WTC11 (cell line): ENCODE results near the gene POLR3H. TPM values are rescaled to one million over a fixed set of nuclear protein-coding genes. Genes with fewer than 3 reads are reported as not detected.

ENCODE experiments used
- ATAC-seq: fragments of 200-7000 bp; cut with Tn5 transposase; 2 replicates; pipeline ENCODE4 v1.10.0; 2021; ENCODE audit warnings: mild to moderate bottlenecking, moderate library complexity
- CTCF ChIA-PET: fragments of 300-600 bp; sonication (Branson Sonifier 250); formaldehyde crosslinking; loops from one replicate; lab custom pipeline; 2021; ENCODE audit warnings: antibody characterized with exemption; lab: Charles Lee
- POLR2A ChIA-PET: fragments of 350-600 bp; sonication (Branson Sonifier 250); formaldehyde crosslinking; loops from one replicate; lab custom pipeline; 2021; ENCODE audit warnings: antibody characterized with exemption; lab: Charles Lee
- DNase-seq: peaks from one replicate; pipeline ENCODE4 v3.0.0; 2021; ENCODE audit warnings: low spot score
- H3K27ac Mint-ChIP-seq: 2 replicates; pipeline ENCODE4 v1.8.0; 2021; ENCODE audit warnings: mixed read lengths
- H3K27me3 Mint-ChIP-seq: 2 replicates; pipeline ENCODE4 v1.8.0; 2021; ENCODE audit warnings: low read depth, mild to moderate bottlenecking, moderate library complexity, mixed read lengths
- H3K36me3 Mint-ChIP-seq: 2 replicates; pipeline ENCODE4 v1.8.0; 2021; ENCODE audit warnings: mixed read lengths
- H3K4me1 Mint-ChIP-seq: 2 replicates; pipeline ENCODE4 v1.8.0; 2022; ENCODE audit warnings: mixed read lengths
- H3K4me3 Mint-ChIP-seq: 2 replicates; pipeline ENCODE4 v1.8.0; 2021; ENCODE audit warnings: mild to moderate bottlenecking, moderate library complexity, mixed read lengths
- H3K9me3 Mint-ChIP-seq: 2 replicates; pipeline ENCODE4 v1.8.0; 2021; ENCODE audit warnings: mixed read lengths
- AR ChIP-seq: fragments of 250-450 bp; sonication (Bioruptor Pico); IDR thresholded peaks from 2 replicates; pipeline ENCODE4 v1.9.0; 2021; ENCODE audit warnings: mild to moderate bottlenecking
- ARID4B ChIP-seq: sonication (generic); formaldehyde crosslinking; IDR thresholded peaks from 2 replicates; pipeline ENCODE4 v1.8.0; 2023; ENCODE audit warnings: missing genetic modification reagents, mild to moderate bottlenecking, borderline replicate concordance
- ATF1 ChIP-seq: sonication (generic); formaldehyde crosslinking; IDR thresholded peaks from 2 replicates; pipeline ENCODE4 v1.8.1; 2023; ENCODE audit warnings: mild to moderate bottlenecking, moderate library complexity, missing genetic modification reagents
- E2F4 ChIP-seq: sonication (generic); formaldehyde crosslinking; IDR thresholded peaks from 2 replicates; pipeline ENCODE4 v1.8.1; 2022; ENCODE audit warnings: low read depth, mild to moderate bottlenecking, moderate library complexity, missing genetic modification reagents, borderline replicate concordance
- ERG ChIP-seq: fragments of 250-450 bp; sonication (Bioruptor Pico); IDR thresholded peaks from 2 replicates; pipeline ENCODE4 v1.8.0; 2021; ENCODE audit warnings: mild to moderate bottlenecking
- ESRRA ChIP-seq: sonication (generic); formaldehyde crosslinking; IDR thresholded peaks from 2 replicates; pipeline ENCODE4 v1.8.1; 2022; ENCODE audit warnings: mild to moderate bottlenecking, missing genetic modification reagents, borderline replicate concordance
- FOXJ3 ChIP-seq: sonication (generic); formaldehyde crosslinking; IDR thresholded peaks from 2 replicates; pipeline ENCODE4 v1.9.0; 2021; ENCODE audit warnings: missing genetic modification reagents, mild to moderate bottlenecking, borderline replicate concordance
- FOXK1 ChIP-seq: sonication (generic); formaldehyde crosslinking; IDR thresholded peaks from 2 replicates; pipeline ENCODE4 v1.8.0; 2022; ENCODE audit warnings: mild to moderate bottlenecking, moderate library complexity, missing genetic modification reagents
- KAT7 ChIP-seq: sonication (generic); formaldehyde crosslinking; IDR thresholded peaks from 2 replicates; pipeline ENCODE4 v1.8.1; 2023; ENCODE audit warnings: missing genetic modification reagents, mild to moderate bottlenecking, borderline replicate concordance
- NFATC4 ChIP-seq: fragments of 250-450 bp; sonication (Bioruptor Pico); IDR thresholded peaks from 2 replicates; pipeline ENCODE4 v1.9.0; 2021; ENCODE audit warnings: mild to moderate bottlenecking
- OVOL2 ChIP-seq: fragments of 250-450 bp; sonication (Bioruptor Pico); IDR thresholded peaks from 2 replicates; pipeline ENCODE4 v1.9.0; 2021; ENCODE audit warnings: mild to moderate bottlenecking, borderline replicate concordance
- PRDM15 ChIP-seq: sonication (generic); formaldehyde crosslinking; IDR thresholded peaks from 2 replicates; pipeline ENCODE4 v1.8.0; 2022; ENCODE audit warnings: missing genetic modification reagents
- ZNF121 ChIP-seq: sonication (generic); formaldehyde crosslinking; IDR thresholded peaks from 2 replicates; pipeline ENCODE4 v1.8.0; 2023; ENCODE audit warnings: missing genetic modification reagents
- ZNF263 ChIP-seq: sonication (generic); formaldehyde crosslinking; IDR thresholded peaks from 2 replicates; pipeline ENCODE4 v1.8.1; 2022; ENCODE audit warnings: low read depth, mild to moderate bottlenecking, moderate library complexity, missing genetic modification reagents
- ZNF423 ChIP-seq: fragments of 250-450 bp; sonication (Bioruptor Pico); IDR thresholded peaks from 2 replicates; pipeline ENCODE4 v2.1.2; 2022; ENCODE audit warnings: mild to moderate bottlenecking, moderate library complexity
- ZSCAN18 ChIP-seq: fragments of 250-450 bp; sonication (Bioruptor Pico); IDR thresholded peaks from 2 replicates; pipeline ENCODE4 v2.1.2; 2022; ENCODE audit warnings: mild to moderate bottlenecking, moderate library complexity
- total RNA-seq: library from RNA; stranded (reverse); gene quantifications from 3 replicates; pipeline ENCODE4 v1.2.3, GENCODE V29; 2021

POLR3H gene
- total RNA-seq, 1 experiment from 2014 or later = 28.8 TPM

GRCh38 chr22:41582694-41583093 is 38.4 kb upstream of the POLR3H start:
- ChIA-PET CTCF (interaction anchor here (2.1 kb wide), 1 partner anchor 14 kb away, joined by 8 read pairs; no protein-coding TSS in a partner anchor), POLR2A (no interaction called here)
- DNase-seq (no peak), ATAC-seq (no peak)
- no peaks in the 10 kb centered on the region for H3K9me3 Mint-ChIP-seq
- TF ChIP-seq ATF1 (no peak), KAT7 (no peak), ZNF423 (CRISPR knock-in tag) (no peak), ZNF263 (CRISPR knock-in tag) (no peak)
- H3K4me3 Mint-ChIP-seq = no peak overlapping the region
- H3K27ac Mint-ChIP-seq = no peak overlapping the region
- H3K36me3 Mint-ChIP-seq = no peaks in the 10 kb centered on the region
- H3K27me3 Mint-ChIP-seq = no peaks in the 10 kb centered on the region
- H3K4me1 Mint-ChIP-seq = no peaks in the 10 kb centered on the region

GRCh38 chr22:41579997-41580355 is 35.7 kb upstream of the POLR3H start:
- DNase-seq (no peak), ATAC-seq (no peak)
- Mint-ChIP-seq H3K27me3 (no peaks in the 10 kb centered on the region), H3K27ac (no peak overlapping the region), H3K4me3 (no peak overlapping the region)
- TF ChIP-seq ZSCAN18 = no peak
- TF ChIP-seq, all 79 proteins: peak for 0
- Mint-ChIP-seq H3K9me3 (no peaks in the 10 kb centered on the region), H3K4me1 (no peaks in the 10 kb centered on the region), H3K36me3 (no peaks in the 10 kb centered on the region)
- CTCF ChIA-PET = interaction anchor here (1.0 to 1.2 kb wide), 2 partner anchors 18 to 53 kb away, joined by 3 read pairs; no protein-coding TSS in a partner anchor
- POLR2A ChIA-PET = interaction anchor here (1.5 kb wide), 1 partner anchor 10 kb away, joined by 6 read pairs; the partner anchor contains the start of gene PMM1

GRCh38 chr22:41579297-41579996 is 35.2 kb upstream of the POLR3H start:
- CTCF ChIA-PET = interaction anchor here (1.0 kb wide), 1 partner anchor 53 kb away, joined by 3 read pairs; no protein-coding TSS in a partner anchor
- TF ChIP-seq ESRRA (CRISPR knock-in tag) (no peak), OVOL2 (no peak), ZNF121 (CRISPR knock-in tag) (no peak), ERG (CRISPR knock-in tag) (no peak), FOXJ3 (no peak), PRDM15 (CRISPR knock-in tag) (no peak), ARID4B (CRISPR knock-in tag) (no peak), NFATC4 (CRISPR knock-in tag) (no peak), AR (CRISPR knock-in tag) (no peak), ATF1 (no peak), E2F4 (CRISPR knock-in tag) (no peak), FOXK1 (no peak)

More at GRCh38 chr22:41579297-41579996, 35.2 kb upstream of the POLR3H start:
- ATAC-seq (no peak), DNase-seq (no peak)
- Mint-ChIP-seq H3K36me3 (no peaks in the 10 kb centered on the region), H3K9me3 (no peaks in the 10 kb centered on the region), H3K4me1 (no peaks in the 10 kb centered on the region), H3K27ac (no peak overlapping the region), H3K27me3 (no peaks in the 10 kb centered on the region), H3K4me3 (no peak overlapping the region)
- POLR2A ChIA-PET = interaction anchor here (1.5 kb wide), 1 partner anchor 10 kb away, joined by 6 read pairs; the partner anchor contains the start of gene PMM1
